HEK293T (cell line): ENCODE results near the gene MRPL4.

Experiments used
- CTCF ChIA-PET: fragments of 350-600 bp; formaldehyde crosslinking; extraction: SDS; loops from one replicate; lab custom pipeline; 2021; ENCODE audit warnings: antibody characterized with exemption, inconsistent platforms; lab: Yijun Ruan, JAX
- POLR2A ChIA-PET: fragments of 350-600 bp; formaldehyde crosslinking; extraction: SDS; loops from one replicate; lab custom pipeline; 2020; ENCODE audit warnings: antibody characterized with exemption, inconsistent platforms; lab: Yijun Ruan, JAX
- DNase-seq: peaks from one replicate; pipeline ENCODE4 v3.0.0; 2012; ENCODE audit warnings: mixed read lengths; ENCODE audit errors: extremely low spot score
- ARNT ChIP-seq: fragments of 450-650 bp; IDR thresholded peaks from 2 replicates; pipeline ENCODE4 v1.6.1; 2017; ENCODE audit warnings: mild to moderate bottlenecking
- BHLHE40 ChIP-seq: fragments of 450-650 bp; IDR thresholded peaks from 2 replicates; pipeline ENCODE4 v1.6.1; 2016; ENCODE audit warnings: mild to moderate bottlenecking, moderate library complexity, borderline replicate concordance
- CTBP1 ChIP-seq: fragments of 450-650 bp; IDR thresholded peaks from 2 replicates; pipeline ENCODE4 v1.6.1; 2016; ENCODE audit warnings: borderline replicate concordance
- ELF4 ChIP-seq: fragments of 450-650 bp; IDR thresholded peaks from 2 replicates; pipeline ENCODE4 v1.6.1; 2017; ENCODE audit warnings: antibody characterized with exemption
- FOXA1 ChIP-seq: fragments of 450-650 bp; IDR thresholded peaks from 2 replicates; pipeline ENCODE4 v1.6.1; 2016; ENCODE audit warnings: mild to moderate bottlenecking
- FOXK2 ChIP-seq: fragments of 450-650 bp; IDR thresholded peaks from 2 replicates; pipeline ENCODE4 v1.6.1; 2016; ENCODE audit warnings: mild to moderate bottlenecking
- FOXM1 ChIP-seq: fragments of 450-650 bp; IDR thresholded peaks from 2 replicates; pipeline ENCODE4 v1.6.1; 2017; ENCODE audit warnings: mild to moderate bottlenecking, borderline replicate concordance
- HDGF ChIP-seq: fragments of 450-650 bp; IDR thresholded peaks from 2 replicates; pipeline ENCODE4 v1.6.1; 2017; ENCODE audit warnings: antibody characterized with exemption, borderline replicate concordance
- L3MBTL2 ChIP-seq: fragments of 450-650 bp; conservative IDR thresholded peaks from 2 replicates; pipeline ENCODE4 v1.6.1; 2016; ENCODE audit warnings: mild to moderate bottlenecking
- LEF1 ChIP-seq: fragments of 450-650 bp; IDR thresholded peaks from 2 replicates; pipeline ENCODE4 v1.6.1; 2017; ENCODE audit warnings: mild to moderate bottlenecking, borderline replicate concordance
- NFRKB ChIP-seq: fragments of 450-650 bp; IDR thresholded peaks from 2 replicates; pipeline ENCODE4 v1.6.1; 2016; ENCODE audit warnings: mild to moderate bottlenecking, moderate library complexity
- PKNOX1 ChIP-seq: fragments of 450-650 bp; IDR thresholded peaks from 2 replicates; pipeline ENCODE4 v1.6.1; 2016
- SP1 ChIP-seq: fragments of 450-650 bp; IDR thresholded peaks from 2 replicates; pipeline ENCODE4 v1.6.1; 2017
- SUZ12 ChIP-seq: fragments of 450-650 bp; IDR thresholded peaks from 2 replicates; pipeline ENCODE4 v1.6.1; 2016; ENCODE audit warnings: mild to moderate bottlenecking
- TARDBP ChIP-seq: fragments of 450-650 bp; IDR thresholded peaks from 2 replicates; pipeline ENCODE4 v1.6.1; 2016
- ZNF384 ChIP-seq: fragments of 450-650 bp; IDR thresholded peaks from 2 replicates; pipeline ENCODE4 v1.6.1; 2016

MRPL4 gene

GRCh38 chr19:10258080-10258710 lies 6.2 kb downstream of the MRPL4 start:
- ChIA-PET POLR2A (interaction anchor here (0.9 to 1.3 kb wide), 5 partner anchors 8 to 131 kb away, joined by 3 to 5 read pairs (median 4); partner anchors contain the start of genes RAVER1 and TYK2), CTCF (interaction anchor here (0.6 to 4.0 kb wide), 15 partner anchors 8 to 162 kb away, joined by 3 to 48 read pairs (median 5); partner anchors contain the start of genes ICAM4, ICAM5 and TYK2)
- TF ChIP-seq NFRKB (no peak), ELF4 (no peak), FOXK2 (no peak), SUZ12 (no peak), CTBP1 (no peak), FOXM1 (no peak), BHLHE40 (no peak), TARDBP (no peak), ARNT (no peak), FOXA1 (no peak), ZNF384 (no peak), L3MBTL2 (no peak), SP1 (no peak)
- no peak for DNase-seq

GRCh38 chr19:10259162-10259905 lies 7.3 kb downstream of the MRPL4 start:
- DNase-seq: peak; percentile 83
- ChIA-PET CTCF (interaction anchor here (0.6 to 4.0 kb wide), 17 partner anchors 9 to 177 kb away, joined by 3 to 48 read pairs (median 5); partner anchors contain the start of genes ICAM4, ICAM5 and TYK2), POLR2A (interaction anchor here (0.8 to 2.2 kb wide), 9 partner anchors 8 to 144 kb away, joined by 3 to 7 read pairs (median 4); partner anchors contain the start of genes CDC37, DNMT1, ICAM5 and TYK2)
- no peak for TF ChIP-seq ARNT
- no peak for TF ChIP-seq SP1
- TF ChIP-seq SUZ12: no peak
- peak; percentile 57; the same call in 1 of the 2 replicates for TF ChIP-seq HDGF
- no peak for TF ChIP-seq FOXA1
- TF ChIP-seq L3MBTL2: no peak
- peak; percentile 68 for TF ChIP-seq PKNOX1
- no peak for TF ChIP-seq ELF4
- TF ChIP-seq BHLHE40: no peak
- no peak for TF ChIP-seq FOXK2
- no peak for TF ChIP-seq NFRKB
- no peak for TF ChIP-seq LEF1

GRCh38 chr19:10260141-10260584 lies 8.1 kb downstream of the MRPL4 start:
- CTCF ChIA-PET: interaction anchor here (0.6 to 4.0 kb wide), 7 partner anchors 10 to 407 kb away, joined by 3 to 48 read pairs (median 3); partner anchors contain the start of gene ICAM5
- DNase-seq: no peak
- POLR2A ChIA-PET: interaction anchor here (1.0 to 2.2 kb wide), 4 partner anchors 29 to 143 kb away, joined by 4 to 7 read pairs (median 4); partner anchors contain the start of genes CDC37, DNMT1, ICAM5 and TYK2
- no peak for TF ChIP-seq L3MBTL2

GRCh38 chr19:10262771-10263170 lies 10.8 kb downstream of the MRPL4 start:
- TF ChIP-seq FOXM1 (no peak), LEF1 (no peak), HDGF (no peak), SUZ12 (no peak), FOXK2 (no peak), ZNF384 (no peak)
- CTCF ChIA-PET: no interaction called here
- POLR2A ChIA-PET: interaction anchor here (0.7 kb wide), 1 partner anchor 128 kb away, joined by 3 read pairs; no protein-coding TSS in a partner anchor
- DNase-seq: no peak

- TF ChIP-seq TARDBP (no peak), L3MBTL2 (no peak), ZNF384 (no peak), PKNOX1 (no peak), NFRKB (no peak), HDGF (no peak), SP1 (no peak), ARNT (no peak), BHLHE40 (no peak), CTBP1 (no peak), LEF1 (no peak), SUZ12 (no peak), FOXM1 (no peak), FOXK2 (no peak), ELF4 (no peak), FOXA1 (no peak)
- CTCF ChIA-PET: interaction anchor here (0.7 to 1.1 kb wide), 4 partner anchors 23 to 123 kb away, joined by 3 to 5 read pairs (median 4); partner anchors contain the start of gene ICAM5
- DNase-seq: no peak
- POLR2A ChIA-PET: interaction anchor here (1.2 to 1.4 kb wide), 2 partner anchors 8 to 114 kb away, joined by 3 to 4 read pairs; partner anchors contain the start of gene TYK2
Observed at GRCh38 chr19:10266706-10267105, 14.7 kb downstream of the MRPL4 start.

- no peak for DNase-seq
- POLR2A ChIA-PET: interaction anchor here (0.8 to 1.1 kb wide), 4 partner anchors 17 to 115 kb away, joined by 3 read pairs; partner anchors contain the start of genes ICAM5 and TYK2
- no peak for TF ChIP-seq FOXA1
- TF ChIP-seq FOXM1: no peak
- TF ChIP-seq SP1: no peak
- no peak for TF ChIP-seq ELF4
- TF ChIP-seq HDGF: no peak
- TF ChIP-seq LEF1: no peak
- TF ChIP-seq ZNF384: no peak
- no peak for TF ChIP-seq NFRKB
- TF ChIP-seq TARDBP: no peak
- TF ChIP-seq BHLHE40: no peak
- TF ChIP-seq ARNT: no peak
- TF ChIP-seq L3MBTL2: no peak
- no peak for TF ChIP-seq CTBP1
- TF ChIP-seq FOXK2: no peak
- TF ChIP-seq PKNOX1: no peak
- TF ChIP-seq SUZ12: no peak
- CTCF ChIA-PET: interaction anchor here (0.5 to 2.3 kb wide), 3 partner anchors 9 to 121 kb away, joined by 4 to 8 read pairs (median 6); no protein-coding TSS in a partner anchor
Observed at GRCh38 chr19:10268071-10268470, 16.1 kb downstream of the MRPL4 start.
